Measurements from ENCODE around the gene AP2B1. TPM values are rescaled to one million over a fixed set of nuclear protein-coding genes. Genes with fewer than 3 reads are reported as not detected.

The AP2B1 gene
- total RNA-seq, 3 donors from 2014 or later: 127 to 177 (median 153) TPM

- Histone ChIP-seq H3K36me3 (ENCODE audit: low read depth) (no peaks in the 10 kb centered on the region), H3K9me3 (no peaks in the 10 kb centered on the region), H3K4me3 (no peak overlapping the region), H3K4me1 (ENCODE audit: low read depth) (peaks cover 3% of the 10 kb centered on the region)
- ATAC-seq (no peak), DNase-seq (no peak)
- intact Hi-C loops (cut with DNase I, micrococcal nuclease): loop anchor here in 1 of 2 donors (5.0 to 10.0 kb wide), 2 partner anchors 140 to 433 kb away; no protein-coding TSS in a partner anchor
- no peak for TF ChIP-seq CTCF (IDR thresholded peaks at IDR 0.05)
These were observed 158.1 kb downstream of the AP2B1 start for GRCh38 chr17:35745246-35745645.

GRCh38 chr17:35745749-35746320 is 158.7 kb downstream of the AP2B1 start:
- no peak for ATAC-seq
- Histone ChIP-seq H3K36me3 (ENCODE audit: low read depth) (no peaks in the 10 kb centered on the region), H3K4me1 (ENCODE audit: low read depth) (peaks cover 3% of the 10 kb centered on the region), H3K4me3 (no peak overlapping the region), H3K9me3 (no peaks in the 10 kb centered on the region)
- TF ChIP-seq CTCF (IDR thresholded peaks at IDR 0.05): no peak
- intact Hi-C loops (cut with DNase I, micrococcal nuclease): loop anchor here in 1 of 2 donors (5.0 to 10.0 kb wide), 2 partner anchors 141 to 434 kb away; no protein-coding TSS in a partner anchor
- DNase-seq: no peak

- Histone ChIP-seq H3K9me3 (no peaks in the 10 kb centered on the region), H3K4me1 (ENCODE audit: low read depth) (no peaks in the 10 kb centered on the region), H3K36me3 (ENCODE audit: low read depth) (no peaks in the 10 kb centered on the region), H3K4me3 (no peak overlapping the region)
- ATAC-seq (peak; percentile 86), DNase-seq (peak in 2 of 3 donors; percentile 76 to 90)
- intact Hi-C loops (cut with DNase I, micrococcal nuclease): loop anchor here in 1 of 2 donors (5.0 to 10.0 kb wide), 2 partner anchors 143 to 435 kb away; no protein-coding TSS in a partner anchor
- peak; percentile 60 for TF ChIP-seq CTCF (IDR thresholded peaks at IDR 0.05)
These were observed 160.5 kb downstream of the AP2B1 start for GRCh38 chr17:35747540-35748017.

GRCh38 chr17:35748341-35748841 is 161.3 kb downstream of the AP2B1 start:
- no peak for TF ChIP-seq CTCF (IDR thresholded peaks at IDR 0.05)
- H3K4me3 ChIP-seq: no peak overlapping the region
- intact Hi-C loops (cut with DNase I, micrococcal nuclease): loop anchor here in 1 of 2 donors (5.0 to 10.0 kb wide), 2 partner anchors 144 to 436 kb away; no protein-coding TSS in a partner anchor
- no peaks in the 10 kb centered on the region for H3K9me3 ChIP-seq
- peak; percentile 45 for ATAC-seq
- H3K36me3 ChIP-seq (ENCODE audit: low read depth): no peaks in the 10 kb centered on the region
- no peaks in the 10 kb centered on the region for H3K4me1 ChIP-seq (ENCODE audit: low read depth)
- peak in 1 of 3 donors; percentile 40 for DNase-seq

GRCh38 chr17:35748979-35749378 is 161.9 kb downstream of the AP2B1 start:
- TF ChIP-seq CTCF (IDR thresholded peaks at IDR 0.05): no peak
- no peak for ATAC-seq
- intact Hi-C loops (cut with DNase I, micrococcal nuclease): loop anchor here in 1 of 2 donors (5.0 to 10.0 kb wide), 2 partner anchors 144 to 437 kb away; no protein-coding TSS in a partner anchor
- DNase-seq: no peak
- Histone ChIP-seq H3K9me3 (no peaks in the 10 kb centered on the region), H3K36me3 (ENCODE audit: low read depth) (no peaks in the 10 kb centered on the region), H3K4me1 (ENCODE audit: low read depth) (no peaks in the 10 kb centered on the region), H3K4me3 (no peak overlapping the region)

All from mucosa of descending colon (tissue), 3 donors.